GDM1 (cell line): ENCODE measurements around the gene FCSK.

Source experiments
- DNase-seq: peaks from one replicate; lab custom pipeline; 2025; lab: John Stamatoyannopoulos, UW

The FCSK gene

GRCh38 chr16:70455910-70456309 lies 1.5 kb downstream of the FCSK start:
- DNase-seq, result no peak

- DNase-seq, result no peak
Measured at GRCh38 chr16:70457446-70458166, 3.2 kb downstream of the FCSK start.

- no peak for DNase-seq
Measured at GRCh38 chr16:70460737-70461261, 6.4 kb downstream of the FCSK start.

GRCh38 chr16:70463235-70463634 lies 8.8 kb downstream of the FCSK start:
- no peak for DNase-seq

GRCh38 chr16:70465999-70466804 lies 11.8 kb downstream of the FCSK start:
- no peak for DNase-seq

- no peak for DNase-seq
Measured at GRCh38 chr16:70466805-70467076, 12.3 kb downstream of the FCSK start.

- no peak for DNase-seq
Measured at GRCh38 chr16:70467113-70467512, 12.7 kb downstream of the FCSK start.

- no peak for DNase-seq
Measured at GRCh38 chr16:70467608-70468007, 13.2 kb downstream of the FCSK start.

- no peak for DNase-seq
Measured at GRCh38 chr16:70468776-70469525, 14.6 kb downstream of the FCSK start.

GRCh38 chr16:70470141-70470926 lies 15.9 kb downstream of the FCSK start:
- no peak for DNase-seq

- DNase-seq, result no peak
Measured at GRCh38 chr16:70470927-70471341, 16.5 kb downstream of the FCSK start.

- no peak for DNase-seq
Measured at GRCh38 chr16:70472786-70473433, 18.5 kb downstream of the FCSK start.

GRCh38 chr16:70473446-70474319 lies 19.3 kb downstream of the FCSK start:
- no peak for DNase-seq

- no peak for DNase-seq
Measured at GRCh38 chr16:70474320-70475053, 20.1 kb downstream of the FCSK start.

- DNase-seq, result no peak
Measured at GRCh38 chr16:70475054-70475871, 20.9 kb downstream of the FCSK start.

- no peak for DNase-seq
Measured at GRCh38 chr16:70476272-70477020, 22.1 kb downstream of the FCSK start.

- DNase-seq, result no peak
Measured at GRCh38 chr16:70478169-70478568, 23.8 kb downstream of the FCSK start.

GRCh38 chr16:70478912-70479341 lies 24.5 kb downstream of the FCSK start:
- DNase-seq, result no peak
